HepG2 (cell line): Measurements from ENCODE around the gene CD207. TPM values are rescaled to one million over a fixed set of nuclear protein-coding genes. Genes with fewer than 3 reads are reported as not detected.

Experiments
- BCL6 ChIP-seq: IDR thresholded peaks from 2 replicates; pipeline ENCODE4 v1.6.1; 2016; ENCODE audit warnings: missing genetic modification reagents, missing compliant biosample characterization
- IKZF4 ChIP-seq: sonication (generic); formaldehyde crosslinking; IDR thresholded peaks from 2 replicates; pipeline ENCODE4 v1.5.1; 2020; ENCODE audit warnings: borderline replicate concordance, mild to moderate bottlenecking, low read depth, missing genetic modification reagents; ENCODE audit errors: not compliant biosample characterization
- JDP2 ChIP-seq: sonication (generic); formaldehyde crosslinking; IDR thresholded peaks from 2 replicates; pipeline ENCODE4 v1.8.1; 2022; ENCODE audit warnings: missing genetic modification reagents, borderline replicate concordance
- MAZ ChIP-seq, 2 experiments: sonication (generic) in 1 of 2; formaldehyde crosslinking in 1 of 2; IDR thresholded peaks; 2 replicates each; pipeline versions ENCODE4 v1.5.0 to v1.6.1; 2012 to 2020; ENCODE audit warnings: low read depth in 2 of 2, mild to moderate bottlenecking in 2 of 2, borderline replicate concordance in 1 of 2, improper control_type of control experiment in 1 of 2, low read length in 1 of 2, missing genetic modification reagents in 1 of 2, moderate library complexity in 1 of 2
- MIER3 ChIP-seq: IDR thresholded peaks from 2 replicates; pipeline ENCODE4 v1.6.1; 2016; ENCODE audit warnings: missing compliant biosample characterization, borderline replicate concordance
- NAIF1 ChIP-seq: sonication (generic); formaldehyde crosslinking; IDR thresholded peaks from 2 replicates; pipeline ENCODE4 v1.5.0; 2020; ENCODE audit warnings: mild to moderate bottlenecking, missing genetic modification reagents, borderline replicate concordance
- NFKB2 ChIP-seq: sonication (generic); formaldehyde crosslinking; IDR thresholded peaks from 2 replicates; pipeline ENCODE4 v1.4.0; 2020; ENCODE audit warnings: missing genetic modification reagents, borderline replicate concordance
- NR2F2 ChIP-seq: IDR thresholded peaks from 2 replicates; pipeline ENCODE4 v1.6.1; 2012; ENCODE audit warnings: low read depth, inconsistent platforms, borderline replicate concordance
- TAF15 ChIP-seq: fragments of 200-400 bp; formaldehyde crosslinking; IDR thresholded peaks from one replicate; pipeline ENCODE4 v1.6.1; 2018; ENCODE audit warnings: mild to moderate bottlenecking, low read depth, low read length; ENCODE audit not compliant: poor library complexity, severe bottlenecking
- ZNF234 ChIP-seq: sonication (generic); formaldehyde crosslinking; conservative IDR thresholded peaks from 2 replicates; pipeline ENCODE4 v1.5.1; 2020; ENCODE audit warnings: mild to moderate bottlenecking, missing genetic modification reagents
- ZNF256 ChIP-seq: sonication (generic); formaldehyde crosslinking; conservative IDR thresholded peaks from 2 replicates; pipeline ENCODE4 v1.4.0; 2020; ENCODE audit warnings: missing genetic modification reagents
- ZNF431 ChIP-seq: sonication (generic); formaldehyde crosslinking; IDR thresholded peaks from 2 replicates; pipeline ENCODE4 v1.9.0; 2022; ENCODE audit warnings: missing genetic modification reagents, low read depth, mild to moderate bottlenecking, borderline replicate concordance
- ZNF562 ChIP-seq: sonication (generic); formaldehyde crosslinking; IDR thresholded peaks from 2 replicates; pipeline ENCODE4 v1.8.0; 2022; ENCODE audit warnings: missing genetic modification reagents, borderline replicate concordance
- polyA plus RNA-seq, 8 experiments: library from polyadenylated mRNA; depleted of rRNA in 3 of 8; stranded (reverse) in 7 of 8; unstranded in 1 of 8; fragments of >200 nt; fragmentation: Illumina TruSeq in 4 of 8; extraction: Trizol in 4 of 8; gene quantifications; 2 replicates each; pipeline versions ENCODE4 v1.2.1 to v1.2.3, GENCODE V29; 2011 to 2016; ENCODE audit warnings: low read depth in 4 of 8, missing spikeins in 1 of 8, mixed read lengths in 1 of 8; ENCODE audit not compliant: insufficient read depth in 1 of 8
- total RNA-seq, 5 experiments: library from RNA; depleted of rRNA; stranded (reverse); fragments of >200 nt; fragmentation: Illumina TruSeq; extraction: Trizol; gene quantifications; 2 replicates each; pipeline ENCODE4 v1.2.3, GENCODE V29; 2016; ENCODE audit warnings: low read depth in 1 of 5
- TF ChIP-seq, protein P1 (sequence below): sonication (generic); formaldehyde crosslinking; IDR thresholded peaks from 2 replicates; pipeline ENCODE4 v1.8.0; 2022; ENCODE audit warnings: mild to moderate bottlenecking, missing genetic modification reagents, borderline replicate concordance
- TF ChIP-seq, protein P2 (sequence below): sonication (generic); formaldehyde crosslinking; IDR thresholded peaks from 2 replicates; pipeline ENCODE4 v1.8.1; 2023; ENCODE audit warnings: missing genetic modification reagents, mild to moderate bottlenecking, borderline replicate concordance
- TF ChIP-seq, protein P3 (sequence below): sonication (generic); formaldehyde crosslinking; IDR thresholded peaks from 2 replicates; pipeline ENCODE4 v1.8.0; 2022; ENCODE audit warnings: low read depth, missing genetic modification reagents
- TF ChIP-seq, protein P4 (sequence below): sonication (generic); formaldehyde crosslinking; conservative IDR thresholded peaks from 2 replicates; pipeline ENCODE4 v1.4.0; 2020; ENCODE audit warnings: missing genetic modification reagents
- TF ChIP-seq, protein P5 (sequence below): sonication (generic); formaldehyde crosslinking; conservative IDR thresholded peaks from 2 replicates; pipeline ENCODE4 v1.5.0; 2020; ENCODE audit warnings: missing genetic modification reagents
- TF ChIP-seq, protein P6 (sequence below): sonication (generic); formaldehyde crosslinking; IDR thresholded peaks from 2 replicates; pipeline ENCODE4 v1.5.0; 2020; ENCODE audit warnings: missing genetic modification reagents, mild to moderate bottlenecking, borderline replicate concordance
- TF ChIP-seq, protein P7 (sequence below): sonication (generic); formaldehyde crosslinking; IDR thresholded peaks from 2 replicates; pipeline ENCODE4 v1.8.0; 2022; ENCODE audit warnings: missing genetic modification reagents, mild to moderate bottlenecking, borderline replicate concordance

The CD207 gene
- total and polyA plus RNA-seq, 2 of the 13 experiments (the other 11 are each of a cell fraction or from before 2014, with no cell fraction given) = 0.09 to 0.15 TPM

DNA sequence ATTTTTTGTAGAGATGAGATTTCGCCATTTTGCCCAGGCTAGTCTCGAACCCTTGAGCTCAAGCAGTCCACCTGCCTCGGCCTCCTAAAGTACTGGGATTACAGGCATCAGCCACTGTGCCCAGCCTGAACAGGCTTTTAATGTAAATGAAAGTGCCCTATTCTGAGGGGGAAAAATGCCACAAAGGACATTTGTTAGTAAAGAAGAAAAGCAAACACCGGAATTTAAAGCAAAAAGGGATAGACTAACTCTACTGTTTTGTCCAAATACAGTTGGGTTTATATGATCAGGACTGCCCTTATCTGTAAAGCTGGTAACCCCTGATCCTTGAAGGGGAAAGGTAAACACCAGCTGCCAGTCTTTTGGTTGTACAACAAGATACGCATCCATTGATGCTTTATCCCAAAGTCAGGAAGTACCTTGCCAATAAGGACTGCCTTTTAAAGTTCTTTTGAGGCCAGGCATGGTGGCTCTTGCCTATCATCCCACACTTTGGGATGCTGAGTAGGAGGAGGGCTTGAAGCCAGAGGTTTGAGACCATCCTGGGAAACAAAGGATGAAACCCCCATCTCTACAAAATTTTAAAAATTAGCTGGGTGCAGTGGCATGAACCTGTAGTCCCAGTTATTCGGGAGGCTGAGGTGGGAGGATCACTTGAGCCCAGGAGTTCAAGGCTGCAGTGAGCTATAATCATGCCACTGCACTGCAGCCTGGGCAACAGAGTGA lies 28.4 kb downstream of the CD207 start (continued):
- 0 out of 2 replicates have a peak, but pooled peaks have one; percentile 41 for TF ChIP-seq ZNF256
- TF ChIP-seq, protein P1, sequence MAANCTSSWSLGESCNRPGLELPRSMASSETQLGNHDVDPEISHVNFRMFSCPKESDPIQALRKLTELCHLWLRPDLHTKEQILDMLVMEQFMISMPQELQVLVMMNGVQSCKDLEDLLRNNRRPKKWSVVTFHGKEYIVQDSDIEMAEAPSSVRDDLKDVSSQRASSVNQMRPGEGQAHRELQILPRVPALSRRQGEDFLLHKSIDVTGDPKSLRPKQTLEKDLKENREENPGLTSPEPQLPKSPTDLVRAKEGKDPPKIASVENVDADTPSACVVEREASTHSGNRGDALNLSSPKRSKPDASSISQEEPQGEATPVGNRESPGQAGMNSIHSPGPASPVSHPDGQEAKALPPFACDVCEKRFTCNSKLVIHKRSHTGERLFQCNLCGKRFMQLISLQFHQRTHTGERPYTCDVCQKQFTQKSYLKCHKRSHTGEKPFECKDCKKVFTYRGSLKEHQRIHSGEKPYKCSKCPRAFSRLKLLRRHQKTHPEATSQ (CRISPR knock-in tag) = no peak
- TF ChIP-seq, protein P2, sequence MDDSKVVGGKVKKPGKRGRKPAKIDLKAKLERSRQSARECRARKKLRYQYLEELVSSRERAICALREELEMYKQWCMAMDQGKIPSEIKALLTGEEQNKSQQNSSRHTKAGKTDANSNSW = no peak
- TF ChIP-seq, protein P3, sequence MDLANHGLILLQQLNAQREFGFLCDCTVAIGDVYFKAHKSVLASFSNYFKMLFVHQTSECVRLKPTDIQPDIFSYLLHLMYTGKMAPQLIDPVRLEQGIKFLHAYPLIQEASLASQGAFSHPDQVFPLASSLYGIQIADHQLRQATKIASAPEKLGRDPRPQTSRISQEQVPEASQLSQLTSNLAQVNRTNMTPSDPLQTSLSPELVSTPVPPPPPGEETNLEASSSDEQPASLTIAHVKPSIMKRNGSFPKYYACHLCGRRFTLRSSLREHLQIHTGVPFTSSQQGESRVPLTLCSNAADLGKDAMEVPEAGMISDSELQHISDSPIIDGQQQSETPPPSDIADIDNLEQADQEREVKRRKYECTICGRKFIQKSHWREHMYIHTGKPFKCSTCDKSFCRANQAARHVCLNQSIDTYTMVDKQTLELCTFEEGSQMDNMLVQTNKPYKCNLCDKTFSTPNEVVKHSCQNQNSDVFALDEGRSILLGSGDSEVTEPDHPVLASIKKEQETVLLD (CRISPR knock-in tag) = no peak
- TF ChIP-seq, protein P4, sequence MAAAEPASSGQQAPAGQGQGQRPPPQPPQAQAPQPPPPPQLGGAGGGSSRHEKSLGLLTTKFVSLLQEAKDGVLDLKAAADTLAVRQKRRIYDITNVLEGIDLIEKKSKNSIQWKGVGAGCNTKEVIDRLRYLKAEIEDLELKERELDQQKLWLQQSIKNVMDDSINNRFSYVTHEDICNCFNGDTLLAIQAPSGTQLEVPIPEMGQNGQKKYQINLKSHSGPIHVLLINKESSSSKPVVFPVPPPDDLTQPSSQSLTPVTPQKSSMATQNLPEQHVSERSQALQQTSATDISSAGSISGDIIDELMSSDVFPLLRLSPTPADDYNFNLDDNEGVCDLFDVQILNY = no peak
- no peak for TF ChIP-seq NFKB2 (CRISPR knock-in tag)
- no peak for TF ChIP-seq ZNF562 (CRISPR knock-in tag)
- no peak for TF ChIP-seq MAZ (IDR thresholded peaks at IDR 0.05; ENCODE audit: borderline replicate concordance, low read depth, low read length)
- no peak; the same call in 1 of the 2 replicates for TF ChIP-seq MAZ (CRISPR knock-in tag; IDR thresholded peaks at IDR 0.05; ENCODE audit: low read depth)
- TF ChIP-seq, protein P5, sequence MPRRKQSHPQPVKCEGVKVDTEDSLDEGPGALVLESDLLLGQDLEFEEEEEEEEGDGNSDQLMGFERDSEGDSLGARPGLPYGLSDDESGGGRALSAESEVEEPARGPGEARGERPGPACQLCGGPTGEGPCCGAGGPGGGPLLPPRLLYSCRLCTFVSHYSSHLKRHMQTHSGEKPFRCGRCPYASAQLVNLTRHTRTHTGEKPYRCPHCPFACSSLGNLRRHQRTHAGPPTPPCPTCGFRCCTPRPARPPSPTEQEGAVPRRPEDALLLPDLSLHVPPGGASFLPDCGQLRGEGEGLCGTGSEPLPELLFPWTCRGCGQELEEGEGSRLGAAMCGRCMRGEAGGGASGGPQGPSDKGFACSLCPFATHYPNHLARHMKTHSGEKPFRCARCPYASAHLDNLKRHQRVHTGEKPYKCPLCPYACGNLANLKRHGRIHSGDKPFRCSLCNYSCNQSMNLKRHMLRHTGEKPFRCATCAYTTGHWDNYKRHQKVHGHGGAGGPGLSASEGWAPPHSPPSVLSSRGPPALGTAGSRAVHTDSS (CRISPR knock-in tag) = no peak
- TF ChIP-seq IKZF4 (CRISPR knock-in tag) = no peak
- TF ChIP-seq, protein P6, sequence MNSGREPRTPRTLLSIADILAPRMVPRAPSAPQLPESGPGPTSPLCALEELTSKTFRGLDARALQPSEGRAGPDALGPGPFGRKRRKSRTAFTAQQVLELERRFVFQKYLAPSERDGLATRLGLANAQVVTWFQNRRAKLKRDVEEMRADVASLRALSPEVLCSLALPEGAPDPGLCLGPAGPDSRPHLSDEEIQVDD = no peak
- peak; percentile 96 for TF ChIP-seq BCL6 (CRISPR knock-in tag)
- TF ChIP-seq, protein P7, sequence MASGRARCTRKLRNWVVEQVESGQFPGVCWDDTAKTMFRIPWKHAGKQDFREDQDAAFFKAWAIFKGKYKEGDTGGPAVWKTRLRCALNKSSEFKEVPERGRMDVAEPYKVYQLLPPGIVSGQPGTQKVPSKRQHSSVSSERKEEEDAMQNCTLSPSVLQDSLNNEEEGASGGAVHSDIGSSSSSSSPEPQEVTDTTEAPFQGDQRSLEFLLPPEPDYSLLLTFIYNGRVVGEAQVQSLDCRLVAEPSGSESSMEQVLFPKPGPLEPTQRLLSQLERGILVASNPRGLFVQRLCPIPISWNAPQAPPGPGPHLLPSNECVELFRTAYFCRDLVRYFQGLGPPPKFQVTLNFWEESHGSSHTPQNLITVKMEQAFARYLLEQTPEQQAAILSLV (CRISPR knock-in tag) = no peak
- TF ChIP-seq TAF15 = no peak
- TF ChIP-seq MIER3 (CRISPR knock-in tag) = peak; percentile 88; the same call in 1 of the 2 replicates
- TF ChIP-seq NAIF1 (CRISPR knock-in tag) = no peak
- peak; percentile 99 for TF ChIP-seq NR2F2
- 0 out of 2 replicates have a peak, but pooled peaks have one; percentile 63 for TF ChIP-seq ZNF431
- no peak for TF ChIP-seq JDP2
- TF ChIP-seq ZNF234 = no peak
